Endothelial cell (in vitro differentiated cells): ENCODE measurements around the gene UNC13C. TPM values are rescaled to one million over a fixed set of nuclear protein-coding genes. Genes with fewer than 3 reads are reported as not detected.

Source experiments
- DNase-seq: peaks from one replicate; pipeline ENCODE4 v3.0.0; 2021; ENCODE audit warnings: low spot score
- H3K27ac Mint-ChIP-seq: one replicate; pipeline ENCODE4 v1.8.0; 2021; ENCODE audit warnings: mixed read lengths, inconsistent platforms; ENCODE audit not compliant: unreplicated experiment
- H3K27me3 Mint-ChIP-seq: one replicate; pipeline ENCODE4 v1.8.0; 2021; ENCODE audit warnings: mild to moderate bottlenecking, moderate library complexity, mixed read lengths, inconsistent platforms; ENCODE audit not compliant: unreplicated experiment
- H3K36me3 Mint-ChIP-seq: one replicate; pipeline ENCODE4 v1.8.0; 2021; ENCODE audit warnings: mild to moderate bottlenecking, low read depth, mixed read lengths, inconsistent platforms; ENCODE audit not compliant: unreplicated experiment
- H3K4me1 Mint-ChIP-seq: one replicate; pipeline ENCODE4 v1.8.0; 2021; ENCODE audit warnings: mild to moderate bottlenecking, mixed read lengths, inconsistent platforms; ENCODE audit not compliant: unreplicated experiment
- H3K4me3 Mint-ChIP-seq: one replicate; pipeline ENCODE4 v1.8.0; 2021; ENCODE audit warnings: mild to moderate bottlenecking, mixed read lengths, inconsistent platforms; ENCODE audit not compliant: unreplicated experiment
- H3K9me3 Mint-ChIP-seq: one replicate; pipeline ENCODE4 v1.8.0; 2021; ENCODE audit warnings: mixed read lengths, inconsistent platforms; ENCODE audit not compliant: unreplicated experiment
- total RNA-seq: library from RNA; stranded (reverse); fragmentation: NEBNext Ultra II Directional; extraction: Animal tissue kit (Norgen Biotek cat#: 25700); gene quantifications from one replicate; pipeline ENCODE4 v1.2.1, GENCODE V29; 2021; ENCODE audit not compliant: unreplicated experiment
- TF ChIP-seq, protein P1 (sequence below): fragments of 200-600 bp; sonication (generic); IDR thresholded peaks from one replicate; pipeline ENCODE4 v1.5.0; 2021; ENCODE audit warnings: antibody characterized with exemption; ENCODE audit not compliant: unreplicated experiment

The UNC13C gene
- total RNA-seq, 1 donor from 2014 or later = 0.08 TPM

DNA sequence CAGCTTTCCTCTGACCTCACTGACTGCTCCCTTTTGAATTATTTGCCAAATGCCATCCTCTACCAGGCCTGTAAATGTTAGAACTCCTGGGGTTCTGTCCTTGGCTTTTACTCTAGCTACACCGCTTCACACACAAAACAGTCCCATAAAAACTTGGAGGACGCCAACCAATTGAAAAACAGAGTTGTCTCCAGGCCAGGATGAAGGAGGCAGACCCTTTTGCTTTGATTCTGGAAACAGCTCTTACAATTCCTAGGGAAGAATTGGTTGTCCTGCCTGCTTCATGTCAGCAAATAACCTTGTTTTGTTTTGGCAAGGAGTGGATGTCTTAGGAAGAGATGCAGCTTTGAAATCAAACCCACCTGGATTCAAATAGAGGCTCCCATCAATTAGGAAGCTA is 375.5 kb downstream of the UNC13C start:
- H3K9me3 Mint-ChIP-seq = peaks cover 4% of the 10 kb centered on the region

DNA sequence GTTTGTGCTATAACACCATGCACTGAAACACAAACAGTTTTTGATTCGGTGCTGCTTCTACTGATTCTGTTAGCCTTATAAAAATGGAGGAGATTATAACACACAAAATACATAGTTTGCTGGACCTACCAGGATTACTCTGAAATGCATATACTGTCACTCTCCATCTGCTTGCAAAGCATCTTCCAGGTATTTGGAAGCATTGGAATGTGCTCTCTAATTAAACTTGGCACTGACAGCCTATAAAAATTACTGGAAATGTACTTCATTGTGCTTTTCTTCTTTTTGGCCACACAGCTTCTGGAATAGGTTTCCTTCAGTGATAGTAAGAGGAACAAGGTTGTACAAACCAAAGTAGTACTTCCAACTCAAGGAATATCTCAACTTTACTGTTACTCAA is 376.1 kb downstream of the UNC13C start:
- no peak for DNase-seq
- Mint-ChIP-seq H3K27me3 (peaks cover 5% of the 10 kb centered on the region), H3K27ac (no peak overlapping the region), H3K9me3 (peaks cover 4% of the 10 kb centered on the region), H3K4me1 (no peaks in the 10 kb centered on the region), H3K36me3 (no peaks in the 10 kb centered on the region), H3K4me3 (no peak overlapping the region)
- TF ChIP-seq, protein P1, sequence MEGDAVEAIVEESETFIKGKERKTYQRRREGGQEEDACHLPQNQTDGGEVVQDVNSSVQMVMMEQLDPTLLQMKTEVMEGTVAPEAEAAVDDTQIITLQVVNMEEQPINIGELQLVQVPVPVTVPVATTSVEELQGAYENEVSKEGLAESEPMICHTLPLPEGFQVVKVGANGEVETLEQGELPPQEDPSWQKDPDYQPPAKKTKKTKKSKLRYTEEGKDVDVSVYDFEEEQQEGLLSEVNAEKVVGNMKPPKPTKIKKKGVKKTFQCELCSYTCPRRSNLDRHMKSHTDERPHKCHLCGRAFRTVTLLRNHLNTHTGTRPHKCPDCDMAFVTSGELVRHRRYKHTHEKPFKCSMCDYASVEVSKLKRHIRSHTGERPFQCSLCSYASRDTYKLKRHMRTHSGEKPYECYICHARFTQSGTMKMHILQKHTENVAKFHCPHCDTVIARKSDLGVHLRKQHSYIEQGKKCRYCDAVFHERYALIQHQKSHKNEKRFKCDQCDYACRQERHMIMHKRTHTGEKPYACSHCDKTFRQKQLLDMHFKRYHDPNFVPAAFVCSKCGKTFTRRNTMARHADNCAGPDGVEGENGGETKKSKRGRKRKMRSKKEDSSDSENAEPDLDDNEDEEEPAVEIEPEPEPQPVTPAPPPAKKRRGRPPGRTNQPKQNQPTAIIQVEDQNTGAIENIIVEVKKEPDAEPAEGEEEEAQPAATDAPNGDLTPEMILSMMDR = no peak

More for the DNA sequence above, 375.5 kb downstream of the UNC13C start:
- no peak overlapping the region for H3K27ac Mint-ChIP-seq
- TF ChIP-seq, protein P1 = no peak
- DNase-seq = no peak
- no peaks in the 10 kb centered on the region for H3K36me3 Mint-ChIP-seq
- no peak overlapping the region for H3K4me3 Mint-ChIP-seq
- peaks cover 5% of the 10 kb centered on the region for H3K27me3 Mint-ChIP-seq
- H3K4me1 Mint-ChIP-seq = no peaks in the 10 kb centered on the region

DNA sequence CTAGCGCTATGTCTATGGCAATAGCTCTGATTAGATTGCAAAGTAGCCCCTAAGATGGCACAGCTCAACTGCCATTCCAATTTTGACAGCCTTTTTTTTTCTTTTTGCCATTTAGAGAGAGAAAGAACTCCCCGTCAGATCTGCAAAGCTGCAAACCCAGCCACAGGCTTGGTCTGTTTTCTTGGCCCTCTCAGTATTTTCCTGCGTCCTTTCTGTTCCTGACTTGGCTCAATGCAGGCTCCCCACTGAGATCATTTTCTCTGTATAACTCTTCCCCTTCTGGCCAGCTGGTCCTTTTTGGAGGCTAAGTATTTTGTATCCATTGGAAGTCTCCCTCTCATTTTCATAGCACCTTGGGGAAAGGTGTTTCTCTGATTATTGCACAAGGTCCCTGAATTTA is 386.7 kb downstream of the UNC13C start:
- no peak overlapping the region for H3K27ac Mint-ChIP-seq
- H3K36me3 Mint-ChIP-seq = no peaks in the 10 kb centered on the region
- DNase-seq = no peak
- H3K9me3 Mint-ChIP-seq = peaks cover 4% of the 10 kb centered on the region
- no peak overlapping the region for H3K4me3 Mint-ChIP-seq
- H3K4me1 Mint-ChIP-seq = no peaks in the 10 kb centered on the region
- TF ChIP-seq, protein P1 = no peak
- no peaks in the 10 kb centered on the region for H3K27me3 Mint-ChIP-seq

DNA sequence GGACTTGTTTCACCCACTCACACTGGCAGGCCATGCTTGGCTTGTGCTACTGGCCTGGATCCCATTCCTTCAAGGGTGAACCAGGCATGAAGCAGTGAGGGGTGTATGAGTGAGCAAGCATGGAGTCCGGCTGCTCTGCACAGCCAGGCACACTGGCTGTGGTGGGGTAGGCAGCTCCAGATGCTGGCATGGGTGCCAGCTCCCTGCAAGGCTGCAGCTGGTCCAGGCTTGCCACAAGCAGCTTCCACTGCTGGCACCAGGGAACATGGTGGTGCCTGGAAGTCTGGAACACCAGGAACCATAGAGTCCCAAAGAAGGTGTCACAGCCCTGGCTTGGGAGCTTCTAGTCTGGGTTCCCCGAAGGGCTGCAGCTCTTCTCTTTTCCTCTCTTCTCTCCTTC is 395.1 kb downstream of the UNC13C start:
- H3K27me3 Mint-ChIP-seq = no peaks in the 10 kb centered on the region

DNA sequence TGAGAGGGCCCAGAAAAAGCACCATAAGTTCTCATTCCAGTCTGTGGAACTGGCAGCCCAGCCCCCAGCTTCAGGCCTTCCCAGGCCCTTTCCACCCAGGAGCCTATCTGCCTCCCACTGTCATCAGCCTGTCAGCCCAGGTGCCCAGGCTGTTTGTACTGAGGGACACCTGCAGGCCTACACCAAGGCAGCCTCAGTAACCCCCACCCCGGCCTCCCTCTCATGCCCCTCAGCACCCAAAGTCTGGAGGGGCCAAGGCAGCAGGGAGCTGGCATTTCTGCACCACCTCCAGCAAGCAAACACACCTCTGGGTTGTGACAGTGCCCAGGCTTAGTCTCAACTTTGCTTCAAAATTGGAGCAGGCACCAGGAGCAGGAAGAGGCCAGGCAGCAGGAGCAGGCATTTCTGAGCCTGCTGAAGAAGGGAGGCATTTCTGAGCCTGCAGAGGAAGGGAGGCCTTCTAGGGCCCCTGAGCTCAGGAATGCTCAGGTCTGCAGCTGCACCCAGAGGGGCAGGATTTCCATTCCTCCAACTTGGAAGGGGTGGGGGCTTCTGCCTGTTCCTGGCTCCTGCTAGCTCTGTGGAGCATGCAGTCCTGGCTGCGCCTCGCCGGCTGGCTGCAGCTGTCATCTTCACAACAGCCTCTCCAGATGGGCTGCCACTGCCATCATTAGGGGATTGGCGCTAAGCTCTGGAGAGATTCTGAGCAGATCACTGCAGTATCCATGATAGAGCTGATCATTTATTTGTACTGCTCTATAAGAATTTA is 396.1 kb downstream of the UNC13C start:
- Mint-ChIP-seq H3K27me3 (no peaks in the 10 kb centered on the region), H3K9me3 (peaks cover 4% of the 10 kb centered on the region), H3K36me3 (no peaks in the 10 kb centered on the region), H3K4me3 (no peak overlapping the region), H3K27ac (no peak overlapping the region), H3K4me1 (no peaks in the 10 kb centered on the region)
- TF ChIP-seq, protein P1 = no peak
- DNase-seq = no peak

More for the DNA sequence above, 395.1 kb downstream of the UNC13C start:
- Mint-ChIP-seq H3K4me1 (no peaks in the 10 kb centered on the region), H3K36me3 (no peaks in the 10 kb centered on the region), H3K27ac (no peak overlapping the region), H3K4me3 (no peak overlapping the region), H3K9me3 (peaks cover 4% of the 10 kb centered on the region)
- DNase-seq = no peak
- TF ChIP-seq, protein P1 = no peak
